GM12872 (cell line): ENCODE data around the gene SELENOS.

Source experiments
- CTCF ChIP-seq: IDR thresholded peaks from 3 replicates; pipeline ENCODE4 v1.5.1; 2011; ENCODE audit warnings: low read depth, mild to moderate bottlenecking, low read length, moderate library complexity; ENCODE audit not compliant: insufficient read depth

SELENOS gene

DNA sequence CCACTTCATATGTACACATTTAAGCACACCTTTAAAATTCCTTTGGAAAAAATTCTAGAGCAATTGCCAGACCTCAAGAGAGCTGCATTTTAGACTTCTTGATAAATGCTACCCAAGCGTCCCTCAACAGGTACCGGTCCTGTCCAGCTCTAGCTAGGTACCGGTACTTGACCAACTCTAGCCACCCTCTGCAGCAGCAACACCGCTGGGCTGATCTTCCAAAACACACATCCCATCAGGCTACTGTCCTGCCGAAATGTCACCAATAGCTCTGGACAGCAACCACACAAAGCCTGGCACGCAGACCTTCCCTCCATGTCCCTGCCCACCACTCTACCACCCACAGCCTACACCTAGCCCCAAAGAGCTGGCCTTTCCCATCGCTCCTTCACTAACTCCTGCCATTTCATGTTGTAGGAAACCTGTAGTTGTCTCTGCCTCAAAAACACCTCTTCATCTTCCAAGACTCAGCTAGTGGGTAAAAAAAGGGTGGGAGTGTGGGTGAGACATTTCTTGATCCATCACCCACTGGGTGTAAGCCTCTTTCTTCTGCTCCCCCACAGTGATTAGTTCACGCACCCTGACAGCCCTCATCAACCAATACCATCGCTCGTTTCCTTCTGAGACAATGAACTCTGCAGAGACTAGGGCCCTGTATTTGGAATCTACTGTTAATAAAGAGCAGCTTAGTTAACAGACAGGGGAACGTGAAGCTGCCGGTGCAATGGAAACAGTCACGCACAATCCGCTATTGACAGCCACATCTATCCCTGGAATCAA lies 32.2 kb downstream of the SELENOS start:
- no peak for TF ChIP-seq CTCF

DNA sequence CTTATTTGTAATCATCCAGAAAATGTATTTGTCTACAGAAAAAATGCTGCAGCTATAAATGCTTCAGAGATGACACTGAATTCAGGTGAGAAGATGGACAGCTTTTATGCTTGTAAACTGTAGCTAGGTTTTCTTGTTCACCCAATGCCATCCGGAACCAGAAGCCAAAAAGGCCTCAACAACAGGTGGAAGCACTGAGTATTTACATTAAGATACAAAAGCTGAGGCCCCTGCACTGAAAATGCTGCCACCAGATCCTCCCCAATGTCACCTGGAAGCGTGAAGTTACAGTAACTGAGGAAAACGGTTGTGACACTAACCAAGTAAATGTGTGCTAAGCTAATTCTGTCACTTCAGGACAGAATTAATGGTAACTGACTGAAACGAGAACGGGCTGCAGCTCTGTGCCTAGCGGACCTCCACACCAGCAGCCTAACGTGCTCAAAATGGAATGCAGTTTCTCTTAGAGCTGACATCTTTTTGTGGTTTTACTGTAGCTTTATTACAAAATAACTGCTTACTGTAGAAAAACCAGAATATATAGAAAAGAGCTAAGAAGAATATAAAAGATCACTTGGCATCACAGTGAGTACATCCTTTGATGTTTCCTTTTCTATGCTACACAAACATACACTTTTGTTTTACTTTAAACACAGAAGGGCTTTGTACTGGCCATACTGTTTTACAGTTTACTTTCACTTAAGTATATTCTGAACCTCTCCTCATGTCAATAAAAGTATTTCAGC lies 33.1 kb downstream of the SELENOS start:
- no peak for TF ChIP-seq CTCF

DNA sequence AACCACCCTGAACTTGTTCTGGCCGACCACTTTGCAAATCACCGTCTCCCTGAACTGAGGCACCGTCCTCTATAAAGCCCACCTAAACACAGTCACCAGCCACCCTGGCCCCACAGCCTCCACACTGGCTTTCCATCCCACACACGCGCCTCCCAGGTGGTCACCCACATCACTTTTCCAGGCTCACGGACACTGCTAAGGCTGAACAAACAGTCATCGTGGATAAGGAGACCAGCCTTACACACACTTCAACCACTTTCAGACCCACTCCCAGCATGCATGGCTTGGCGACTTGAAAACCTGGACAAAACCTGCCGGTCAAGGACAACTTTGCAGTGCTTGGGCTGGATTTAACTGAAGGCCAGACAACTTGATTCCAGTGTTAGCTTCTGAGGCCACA lies 33.9 kb downstream of the SELENOS start:
- no peak for TF ChIP-seq CTCF

DNA sequence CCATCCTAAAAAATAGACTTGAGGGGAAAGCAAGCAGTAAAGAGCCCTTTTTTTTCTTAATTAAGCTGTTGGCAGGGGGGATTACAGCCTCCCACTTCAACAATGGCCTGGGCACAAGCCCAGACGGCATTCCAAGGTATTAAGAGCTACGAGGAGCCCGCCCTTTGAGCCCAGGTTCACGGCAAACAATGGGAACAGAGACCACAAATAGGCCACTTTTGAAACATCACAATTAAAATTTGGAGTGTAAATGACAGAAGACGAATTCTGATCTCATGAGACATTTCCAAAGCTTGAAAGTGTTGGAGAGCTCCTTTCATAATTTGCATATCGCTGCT lies 34.3 kb downstream of the SELENOS start:
- TF ChIP-seq CTCF = no peak

GRCh38 chr15:101242160-101242998 lies 34.9 kb downstream of the SELENOS start:
- no peak for TF ChIP-seq CTCF

DNA sequence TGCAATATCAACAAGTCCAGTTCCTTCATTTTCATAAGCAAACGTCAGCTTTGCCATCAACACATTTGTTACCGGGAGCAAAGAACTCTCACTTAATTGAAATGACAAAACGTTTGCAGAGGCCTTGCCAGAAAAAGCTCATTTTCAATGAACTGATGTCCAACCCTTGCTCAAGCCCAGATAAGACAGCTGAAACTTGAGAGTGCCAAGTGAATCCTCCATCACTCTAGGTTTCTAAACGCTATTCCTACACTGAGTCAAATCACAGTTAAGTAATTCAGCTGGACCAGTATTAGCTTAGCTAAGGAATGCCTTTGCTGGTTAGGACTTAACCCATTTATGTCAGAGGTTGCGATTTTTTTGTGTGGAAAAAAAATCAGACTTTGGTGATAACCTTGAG lies 36.9 kb downstream of the SELENOS start:
- TF ChIP-seq CTCF = no peak

GRCh38 chr15:101239724-101240136 lies 37.6 kb downstream of the SELENOS start:
- TF ChIP-seq CTCF = no peak
